Tibial nerve (tissue), 4 donors: Measurements from ENCODE around the gene CDCA5. TPM values are rescaled to one million over a fixed set of nuclear protein-coding genes. Genes with fewer than 3 reads are reported as not detected.

Experiments used
- DNase-seq, 2 donors: peaks; one replicate each; pipeline ENCODE4 v3.0.0-alpha.2; 2019; ENCODE audit warnings: low spot score in 2 of 2
- H3K27ac ChIP-seq, 4 donors: fragments of 200-600 bp; sonication (generic) in 3 of 4; one replicate each; pipeline ENCODE4 v1.5.1; 2017 to 2019; ENCODE audit warnings: mild to moderate bottlenecking in 1 of 4
- H3K27me3 ChIP-seq, 2 donors: fragments of 200-600 bp; sonication (generic) in 1 of 2; one replicate each; pipeline versions ENCODE4 v1.5.1 to v1.6.0; 2017 to 2019
- H3K36me3 ChIP-seq, 3 donors: fragments of 200-600 bp; sonication (generic); one replicate each; pipeline ENCODE4 v1.5.1; 2018 to 2019
- H3K4me1 ChIP-seq, 4 donors: fragments of 200-600 bp; sonication (generic) in 3 of 4; one replicate each; pipeline ENCODE4 v1.5.1; 2017 to 2019
- H3K4me3 ChIP-seq, 4 donors: fragments of 200-600 bp; sonication (generic) in 3 of 4; one replicate each; pipeline ENCODE4 v1.5.1; 2017 to 2019; ENCODE audit warnings: mild to moderate bottlenecking in 1 of 4, moderate library complexity in 1 of 4
- H3K9me3 ChIP-seq, 4 donors: fragments of 200-600 bp; sonication (generic) in 3 of 4; one replicate each; pipeline ENCODE4 v1.5.1; 2017 to 2019
- EP300 ChIP-seq, 2 donors: sonication (generic); formaldehyde crosslinking; IDR thresholded peaks; one replicate each; pipeline ENCODE4 v1.6.1; 2017; ENCODE audit warnings: antibody characterized with exemption in 2 of 2, mild to moderate bottlenecking in 1 of 2
- POLR2A ChIP-seq, 2 donors: fragments of 450-650 bp; IDR thresholded peaks; one replicate each; pipeline ENCODE4 v1.6.1; 2017; ENCODE audit warnings: antibody characterized with exemption in 2 of 2, mild to moderate bottlenecking in 2 of 2, moderate library complexity in 2 of 2
- WGBS, 2 donors: methylation state at CpG; one replicate each; pipeline ENCODE4 v1.1.5; 2018; 5-methylcytosine and 5-hydroxymethylcytosine counted together
- total RNA-seq, 4 donors: library from RNA; depleted of rRNA; stranded (reverse); fragments of >200 nt; gene quantifications; one replicate each; pipeline ENCODE4 v1.1.0, GENCODE V29; 2016
- TF ChIP-seq, protein P1 (sequence below), 5 experiments: fragments of 200-600 bp in 3 of 5; fragments of 450-650 bp in 2 of 5; sonication (generic) in 3 of 5; IDR thresholded peaks; one replicate each; pipeline ENCODE4 v1.5.1; 2016 to 2019; ENCODE audit warnings: antibody characterized with exemption in 5 of 5, mild to moderate bottlenecking in 3 of 5, moderate library complexity in 2 of 5

Gene CDCA5
- total RNA-seq, 4 donors from 2014 or later, result 0.90 to 1.3 TPM; not detected in 2

DNA sequence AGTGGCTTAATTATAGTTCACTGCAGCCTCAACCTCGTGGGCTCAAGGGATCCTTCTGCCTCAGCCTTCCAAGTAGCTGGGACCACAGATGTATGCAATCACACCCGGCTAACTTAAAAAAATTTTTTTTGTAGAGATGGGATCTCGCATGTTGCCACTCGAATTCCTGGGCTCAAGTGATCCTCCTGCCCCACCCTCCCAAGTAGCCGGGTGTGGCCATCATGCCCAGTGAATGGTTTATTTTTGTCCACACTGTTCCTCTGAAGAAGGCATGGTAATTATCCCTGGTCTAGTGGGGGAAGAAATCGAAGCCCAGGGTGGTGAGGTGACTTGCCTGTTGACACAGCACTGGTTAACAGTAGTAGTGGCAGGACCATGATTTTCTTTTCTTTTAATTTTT is 40.9 kb downstream of the CDCA5 start:
- Histone ChIP-seq H3K4me1 (peaks cover 0 to 51% (median 4%) of the 10 kb centered on the region in 4 donors), H3K9me3 (no peaks in the 10 kb centered on the region), H3K4me3 (no peak overlapping the region), H3K27ac (no peak overlapping the region), H3K27me3 (no peaks in the 10 kb centered on the region), H3K36me3 (peaks cover 0 to 48% (median 4%) of the 10 kb centered on the region in 3 donors)
- no peak for DNase-seq
- TF ChIP-seq EP300 (IDR thresholded peaks at IDR 0.05) (no peak), POLR2A (IDR thresholded peaks at IDR 0.05) (no peak)
- TF ChIP-seq, protein P1, sequence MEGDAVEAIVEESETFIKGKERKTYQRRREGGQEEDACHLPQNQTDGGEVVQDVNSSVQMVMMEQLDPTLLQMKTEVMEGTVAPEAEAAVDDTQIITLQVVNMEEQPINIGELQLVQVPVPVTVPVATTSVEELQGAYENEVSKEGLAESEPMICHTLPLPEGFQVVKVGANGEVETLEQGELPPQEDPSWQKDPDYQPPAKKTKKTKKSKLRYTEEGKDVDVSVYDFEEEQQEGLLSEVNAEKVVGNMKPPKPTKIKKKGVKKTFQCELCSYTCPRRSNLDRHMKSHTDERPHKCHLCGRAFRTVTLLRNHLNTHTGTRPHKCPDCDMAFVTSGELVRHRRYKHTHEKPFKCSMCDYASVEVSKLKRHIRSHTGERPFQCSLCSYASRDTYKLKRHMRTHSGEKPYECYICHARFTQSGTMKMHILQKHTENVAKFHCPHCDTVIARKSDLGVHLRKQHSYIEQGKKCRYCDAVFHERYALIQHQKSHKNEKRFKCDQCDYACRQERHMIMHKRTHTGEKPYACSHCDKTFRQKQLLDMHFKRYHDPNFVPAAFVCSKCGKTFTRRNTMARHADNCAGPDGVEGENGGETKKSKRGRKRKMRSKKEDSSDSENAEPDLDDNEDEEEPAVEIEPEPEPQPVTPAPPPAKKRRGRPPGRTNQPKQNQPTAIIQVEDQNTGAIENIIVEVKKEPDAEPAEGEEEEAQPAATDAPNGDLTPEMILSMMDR (IDR thresholded peaks at IDR 0.05), result no peak
- 76 to 83% methylated on average over 6 of the region's 6 CpGs for WGBS, 2 donors

DNA sequence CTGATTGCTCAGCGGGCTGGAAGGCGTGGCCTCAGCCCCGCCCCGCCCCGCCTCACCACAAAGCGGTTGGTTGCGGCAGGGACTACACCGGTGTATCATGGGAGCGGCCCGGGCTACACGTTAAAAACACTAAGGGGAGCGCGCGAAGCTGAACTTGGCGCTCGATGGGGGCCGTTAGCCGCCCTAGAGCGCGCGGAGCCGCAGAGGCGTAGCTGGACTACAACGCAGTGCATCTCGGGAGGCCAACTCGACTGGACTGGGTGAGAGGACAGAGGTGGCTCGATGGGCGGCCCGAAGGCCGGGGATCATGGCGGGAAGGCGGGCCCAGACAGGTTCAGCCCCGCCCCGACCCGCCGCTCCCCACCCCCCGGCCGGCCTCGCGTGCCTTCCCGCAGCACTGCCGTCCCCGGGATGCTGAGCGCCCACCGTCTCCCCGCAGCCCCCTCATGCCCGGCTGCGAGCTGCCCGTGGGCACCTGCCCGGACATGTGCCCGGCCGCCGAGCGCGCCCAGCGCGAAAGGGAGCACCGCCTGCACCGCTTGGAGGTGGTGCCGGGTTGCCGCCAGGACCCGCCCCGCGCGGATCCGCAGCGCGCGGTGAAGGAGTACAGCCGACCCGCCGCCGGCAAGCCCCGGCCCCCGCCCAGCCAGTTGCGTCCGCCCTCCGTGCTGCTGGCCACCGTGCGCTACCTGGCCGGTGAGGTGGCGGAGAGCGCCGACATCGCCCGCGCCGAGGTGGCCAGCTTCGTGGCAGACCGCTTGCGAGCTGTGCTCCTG is 42.8 kb downstream of the CDCA5 start, which contains the start of gene SAC3D1:
SAC3D1 (plus strand) TSS at position 364 of the 776 bp plus-strand sequence; CDS start at position 447, 83 bp downstream.
- TF ChIP-seq EP300 (IDR thresholded peaks at IDR 0.05) (peak; percentile 68 to 87), POLR2A (IDR thresholded peaks at IDR 0.05) (peak in 1 of 2 donors; percentile 61)
- TF ChIP-seq, protein P1 (IDR thresholded peaks at IDR 0.05), result no peak
- peak; percentile 71 to 72 for DNase-seq
- Histone ChIP-seq H3K4me1 (peaks cover 0 to 34% (median 3%) of the 10 kb centered on the region in 4 donors), H3K36me3 (peaks cover 1 to 63% (median 4%) of the 10 kb centered on the region in 3 donors), H3K27ac (peak within 1 kb of the TSS; percentile 84 to 97 (median 92)), H3K4me3 (peak within 1 kb of the TSS; percentile 54 to 95 (median 86)), H3K9me3 (no peaks in the 10 kb centered on the region), H3K27me3 (no peaks in the 10 kb centered on the region)
- WGBS, 2 donors, result 0 to 2% methylated on average over 35 to 69 of the region's 91 CpGs

DNA sequence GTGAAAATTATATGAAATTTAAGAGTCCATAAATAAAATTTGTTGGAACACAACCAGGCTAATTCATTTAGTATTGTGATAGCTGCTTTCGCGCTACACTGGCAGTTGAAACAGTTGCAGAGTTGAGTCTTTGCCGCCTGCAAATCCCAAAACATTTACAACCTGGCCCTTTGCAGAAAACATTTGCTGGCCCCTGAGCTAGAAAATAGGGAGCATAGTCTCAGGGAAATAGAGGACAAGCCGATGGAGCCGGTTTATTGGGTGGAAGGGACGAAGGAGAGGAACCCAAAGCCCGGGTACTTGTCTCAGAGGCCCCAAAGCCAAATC is 43.4 kb downstream of the CDCA5 start:
- Histone ChIP-seq H3K27ac (peak overlapping the region; percentile 84 to 97 (median 92)), H3K36me3 (peaks cover 4 to 63% (median 7%) of the 10 kb centered on the region in 3 donors), H3K4me3 (peak overlapping the region; percentile 54 to 95 (median 86)), H3K4me1 (peaks cover 0 to 34% (median 3%) of the 10 kb centered on the region in 4 donors), H3K27me3 (no peaks in the 10 kb centered on the region), H3K9me3 (no peaks in the 10 kb centered on the region)
- TF ChIP-seq EP300 (IDR thresholded peaks at IDR 0.05), result no peak
- TF ChIP-seq, protein P1 (IDR thresholded peaks at IDR 0.05), result no peak
- whole genome bisulfite sequencing, 2 donors, result 16 to 19% methylated on average over 7 of the region's 7 CpGs
- DNase-seq, result no peak

DNA sequence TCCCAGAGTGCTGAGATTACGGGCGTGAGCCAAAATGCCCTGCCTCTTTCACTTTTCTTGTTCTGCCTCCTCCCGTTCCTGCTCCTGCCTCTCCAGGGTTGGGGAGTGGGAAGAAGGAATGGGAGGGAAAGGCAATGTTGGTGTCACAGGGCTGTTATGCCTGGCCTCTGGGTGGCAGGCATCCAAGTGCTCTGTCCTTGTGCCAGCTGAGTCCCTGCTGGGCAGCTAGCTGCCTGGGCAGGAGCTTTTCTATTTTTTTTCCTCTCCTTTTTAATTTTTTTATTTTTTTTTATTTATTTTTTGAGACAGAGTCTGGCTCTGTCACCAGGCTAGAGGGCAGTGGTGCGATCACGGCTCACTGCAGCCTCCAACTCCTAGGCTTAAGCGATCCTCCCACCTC is 46.9 kb downstream of the CDCA5 start:
- H3K36me3 ChIP-seq, result peaks cover 13 to 80% (median 16%) of the 10 kb centered on the region in 3 donors
- peak overlapping the region in 2 of 4 donors; percentile 32 to 67 for H3K27ac ChIP-seq
- H3K9me3 ChIP-seq, result no peaks in the 10 kb centered on the region
- no peak for DNase-seq
- peak in 1 of 2 donors; percentile 35 for TF ChIP-seq EP300 (IDR thresholded peaks at IDR 0.05)
- no peak for TF ChIP-seq POLR2A (IDR thresholded peaks at IDR 0.05)
- 51 to 62% methylated on average over 6 of the region's 6 CpGs for WGBS, 2 donors
- H3K4me1 ChIP-seq, result peaks cover 0 to 13% (median 2%) of the 10 kb centered on the region in 4 donors
- no peaks in the 10 kb centered on the region for H3K27me3 ChIP-seq
- no peak overlapping the region for H3K4me3 ChIP-seq

DNA sequence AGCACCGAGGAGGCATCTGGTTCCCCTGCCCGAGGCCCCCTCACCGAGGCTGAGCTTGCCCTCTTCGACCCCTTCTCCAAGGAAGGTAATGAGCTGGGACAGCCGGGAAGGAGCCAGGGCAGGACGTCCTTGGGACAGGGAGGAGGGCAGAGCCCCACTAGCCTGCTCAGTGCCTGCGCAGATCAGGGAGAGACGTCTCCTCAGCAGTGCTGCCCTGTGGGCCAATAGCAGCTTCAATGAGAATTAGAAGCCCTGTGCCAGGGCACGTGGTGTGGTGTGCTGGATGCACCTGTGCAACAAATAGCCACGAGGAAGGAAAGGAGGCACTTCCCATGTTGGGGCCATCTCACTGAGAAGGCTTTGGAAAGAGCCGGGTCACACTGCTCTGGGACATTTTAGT is 48.3 kb downstream of the CDCA5 start:
- Histone ChIP-seq H3K36me3 (peaks cover 13 to 92% (median 16%) of the 10 kb centered on the region in 3 donors), H3K27ac (no peak overlapping the region), H3K9me3 (no peaks in the 10 kb centered on the region), H3K4me3 (no peak overlapping the region), H3K4me1 (peaks cover 0 to 8% (median 0%) of the 10 kb centered on the region in 4 donors), H3K27me3 (no peaks in the 10 kb centered on the region)
- TF ChIP-seq EP300 (IDR thresholded peaks at IDR 0.05) (no peak), POLR2A (IDR thresholded peaks at IDR 0.05) (no peak)
- TF ChIP-seq, protein P1 (IDR thresholded peaks at IDR 0.05), result no peak
- DNase-seq, result no peak
- 73 to 76% methylated on average over 11 of the region's 11 CpGs for WGBS, 2 donors
